ENCODE measurements around the gene ATP6V0E1.

The ATP6V0E1 gene

GRCh38 chr5:173001229-173001841, 17.8 kb downstream of the ATP6V0E1 start:
- TF ChIP-seq ZNF600 (tag by site-specific recombination; IDR thresholded peaks at IDR 0.05) (0 out of 2 replicates have a peak, but pooled peaks have one; percentile 62), ZNF624 (tag by site-specific recombination; IDR thresholded peaks at IDR 0.05) (no peak), KLF17 (tag by site-specific recombination; IDR thresholded peaks at IDR 0.05) (no peak), ZNF202 (tag by site-specific recombination; IDR thresholded peaks at IDR 0.05; ENCODE audit: borderline replicate concordance) (no peak)
- H3K4me3 ChIP-seq (ENCODE audit: low read depth, low read length): no peak overlapping the region
- peaks cover 8 to 17% of the 10 kb centered on the region in 2 experiments for H3K36me3 ChIP-seq (ENCODE audit: control insufficient read depth in 2 of 2, insufficient read depth in 1 of 2, low read length in 2 of 2)
- CTCF ChIA-PET: interaction anchor here (0.6 kb wide), 1 partner anchor 293 kb away, joined by 4 read pairs; no protein-coding TSS in a partner anchor
- POLR2A ChIA-PET: interaction anchor here (0.6 to 0.8 kb wide), 2 partner anchors 8 to 27 kb away, joined by 4 to 6 read pairs; no protein-coding TSS in a partner anchor
- no peak overlapping the region for H3K27ac ChIP-seq (ENCODE audit: extremely low read depth, low read depth, low read length)
- no peaks in the 10 kb centered on the region for H3K9me3 ChIP-seq (ENCODE audit: control insufficient read depth, insufficient read depth, low read depth, low read length)
- H3K4me1 ChIP-seq (ENCODE audit: control insufficient read depth, insufficient read depth, low read length): 0 out of 2 replicates have a peak, but pooled peaks cover 2% of the 10 kb centered on the region

- H3K4me3 ChIP-seq (ENCODE audit: low read depth, low read length): no peak overlapping the region
- CTCF ChIA-PET: no interaction called here
- 0 out of 2 replicates have a peak, but pooled peaks cover 2% of the 10 kb centered on the region for H3K4me1 ChIP-seq (ENCODE audit: control insufficient read depth, insufficient read depth, low read length)
- no peaks in the 10 kb centered on the region for H3K9me3 ChIP-seq (ENCODE audit: control insufficient read depth, insufficient read depth, low read depth, low read length)
- TF ChIP-seq ZNF18 (tag by site-specific recombination; IDR thresholded peaks at IDR 0.05) (no peak), ZNF785 (tag by site-specific recombination; IDR thresholded peaks at IDR 0.05) (no peak), ZNF701 (tag by site-specific recombination; IDR thresholded peaks at IDR 0.05) (no peak), ZNF777 (tag by site-specific recombination; IDR thresholded peaks at IDR 0.05; ENCODE audit: borderline replicate concordance) (no peak), ZNF513 (tag by site-specific recombination; IDR thresholded peaks at IDR 0.05) (no peak), ZSCAN5A (tag by site-specific recombination; IDR thresholded peaks at IDR 0.05) (no peak), KLF16 (tag by site-specific recombination; IDR thresholded peaks at IDR 0.05) (no peak), ZNF645 (tag by site-specific recombination; IDR thresholded peaks at IDR 0.05) (no peak), KLF8 (tag by site-specific recombination; IDR thresholded peaks at IDR 0.05) (no peak)
- H3K27ac ChIP-seq (ENCODE audit: extremely low read depth, low read depth, low read length): no peak overlapping the region
- POLR2A ChIA-PET: interaction anchor here (0.5 kb wide), 1 partner anchor 55 kb away, joined by 3 read pairs; no protein-coding TSS in a partner anchor
- peaks cover 4 to 5% of the 10 kb centered on the region in 2 experiments; a peak in 2 of 3 replicates for H3K36me3 ChIP-seq (ENCODE audit: control insufficient read depth in 2 of 2, insufficient read depth in 1 of 2, low read length in 2 of 2)
Measured at GRCh38 chr5:173003360-173003759, 19.8 kb downstream of the ATP6V0E1 start.

GRCh38 chr5:173004013-173004412, 20.4 kb downstream of the ATP6V0E1 start:
- Histone ChIP-seq H3K4me1 (ENCODE audit: control insufficient read depth, insufficient read depth, low read length) (0 out of 2 replicates have a peak, but pooled peaks cover 2% of the 10 kb centered on the region), H3K27ac (ENCODE audit: extremely low read depth, low read depth, low read length) (no peak overlapping the region), H3K9me3 (ENCODE audit: control insufficient read depth, insufficient read depth, low read depth, low read length) (no peaks in the 10 kb centered on the region), H3K4me3 (ENCODE audit: low read depth, low read length) (no peak overlapping the region), H3K36me3 (ENCODE audit: control insufficient read depth in 2 of 2, insufficient read depth in 1 of 2, low read length in 2 of 2) (no peaks in the 10 kb centered on the region; a peak in 1 of 3 replicates)
- ChIA-PET POLR2A (no interaction called here), CTCF (no interaction called here)
- TF ChIP-seq HOXC10 (CRISPR knock-in tag; IDR thresholded peaks at IDR 0.05) (no peak), ZNF16 (tag by site-specific recombination; IDR thresholded peaks at IDR 0.05; ENCODE audit: low read depth) (no peak), ZNF560 (tag by site-specific recombination; IDR thresholded peaks at IDR 0.05; ENCODE audit: borderline replicate concordance) (no peak), ZNF645 (tag by site-specific recombination; IDR thresholded peaks at IDR 0.05) (no peak), ZNF426 (tag by site-specific recombination; IDR thresholded peaks at IDR 0.05) (no peak), ZBTB49 (tag by site-specific recombination; IDR thresholded peaks at IDR 0.05; ENCODE audit: low read depth) (no peak)

All from HEK293 (cell line).